GM23338 (cell line): ENCODE data around the gene TSC22D3. TPM values are rescaled to one million over a fixed set of nuclear protein-coding genes. Genes with fewer than 3 reads are reported as not detected.

Experiments
- ATAC-seq: fragments of 200-7000 bp; cut with Tn5 transposase; 3 replicates; pipeline ENCODE4 v1.9.1; 2020
- DNase-seq: peaks from one replicate; pipeline ENCODE4 v3.0.0-alpha.2; 2015; ENCODE audit warnings: low spot score
- H2AFZ ChIP-seq: fragments of 200-600 bp; sonication (generic); 2 replicates; pipeline ENCODE4 v1.8.0; 2016; ENCODE audit warnings: antibody characterized with exemption, mild to moderate bottlenecking, moderate library complexity
- H3F3A ChIP-seq: fragments of 200-600 bp; sonication (generic); replicated peaks from 2 replicates; pipeline ENCODE4 v1.8.0; 2017; ENCODE audit warnings: antibody characterized with exemption, mixed run types, low read depth
- H3K27ac ChIP-seq: fragments of 200-600 bp; sonication (generic); 2 replicates; pipeline ENCODE4 v1.6.1; 2016; ENCODE audit warnings: low read depth
- H3K27me3 ChIP-seq: fragments of 200-600 bp; sonication (generic); 2 replicates; pipeline ENCODE4 v1.8.0; 2016; ENCODE audit warnings: mild to moderate bottlenecking, mixed run types, moderate library complexity; ENCODE audit not compliant: insufficient read depth
- H3K36me3 ChIP-seq: fragments of 200-600 bp; sonication (generic); 2 replicates; pipeline ENCODE4 v1.8.0; 2016; ENCODE audit warnings: mild to moderate bottlenecking; ENCODE audit not compliant: insufficient read depth
- H3K4me1 ChIP-seq: fragments of 200-600 bp; sonication (generic); 2 replicates; pipeline ENCODE4 v1.8.0; 2016; ENCODE audit warnings: mild to moderate bottlenecking, moderate library complexity; ENCODE audit not compliant: insufficient read depth
- H3K4me2 ChIP-seq: fragments of 200-600 bp; sonication (generic); 2 replicates; pipeline ENCODE4 v1.7.1; 2017; ENCODE audit warnings: mixed run types
- H3K4me3 ChIP-seq: fragments of 200-600 bp; sonication (generic); 2 replicates; pipeline ENCODE4 v1.6.1; 2016; ENCODE audit warnings: mixed run types
- H3K79me2 ChIP-seq: fragments of 200-600 bp; sonication (generic); replicated peaks from 2 replicates; pipeline ENCODE4 v1.8.0; 2017; ENCODE audit warnings: mild to moderate bottlenecking; ENCODE audit not compliant: insufficient read depth
- H3K9me2 ChIP-seq: fragments of 200-600 bp; sonication (generic); 2 replicates; pipeline ENCODE4 v1.8.0; 2017; ENCODE audit not compliant: insufficient read depth
- H4K20me1 ChIP-seq: fragments of 200-600 bp; sonication (generic); replicated peaks from 2 replicates; pipeline ENCODE4 v1.8.0; 2017; ENCODE audit warnings: mild to moderate bottlenecking; ENCODE audit not compliant: insufficient read depth
- H3K27ac Mint-ChIP-seq: 2 replicates; pipeline ENCODE4 v1.8.0; 2020; ENCODE audit warnings: inconsistent platforms, mild to moderate bottlenecking, moderate library complexity, mixed read lengths
- H3K27me3 Mint-ChIP-seq: 3 replicates; pipeline ENCODE4 v1.8.0; 2022; ENCODE audit warnings: low read depth, mild to moderate bottlenecking, moderate library complexity, mixed read lengths, inconsistent platforms; ENCODE audit not compliant: insufficient read depth, poor library complexity
- H3K36me3 Mint-ChIP-seq: 3 replicates; pipeline ENCODE4 v1.8.0; 2021; ENCODE audit warnings: low read depth, mild to moderate bottlenecking, inconsistent platforms, moderate library complexity, mixed read lengths
- H3K4me1 Mint-ChIP-seq: 3 replicates; pipeline ENCODE4 v1.8.0; 2020; ENCODE audit warnings: mild to moderate bottlenecking, inconsistent platforms, mixed read lengths
- H3K4me3 Mint-ChIP-seq: 3 replicates; pipeline ENCODE4 v1.8.0; 2021; ENCODE audit warnings: moderate library complexity, mild to moderate bottlenecking, inconsistent platforms, mixed read lengths
- H3K9me3 Mint-ChIP-seq: 3 replicates; pipeline ENCODE4 v1.8.0; 2020; ENCODE audit warnings: moderate library complexity, mild to moderate bottlenecking, inconsistent platforms, mixed read lengths
- CREB1 ChIP-seq: fragments of 250-450 bp; sonication (Bioruptor Pico); IDR thresholded peaks from 2 replicates; pipeline ENCODE4 v1.5.0; 2020; ENCODE audit warnings: low read depth, mild to moderate bottlenecking, moderate library complexity
- CTCF ChIP-seq, 2 experiments: fragments of 200-600 bp in 1 of 2; sonication (generic) in 1 of 2; conservative IDR thresholded peaks; 2 replicates each; pipeline versions ENCODE4 v1.5.1 to v1.6.1; 2016 to 2017; ENCODE audit warnings: antibody characterized with exemption in 2 of 2, low read depth in 2 of 2, mild to moderate bottlenecking in 2 of 2, moderate library complexity in 1 of 2
- EZH2 ChIP-seq: fragments of 200-600 bp; sonication (generic); IDR thresholded peaks from one replicate; pipeline ENCODE4 v1.8.0; 2017; ENCODE audit warnings: antibody characterized with exemption, mild to moderate bottlenecking, low read depth; ENCODE audit not compliant: unreplicated experiment
- EZH2phosphoT487 ChIP-seq: fragments of 200-600 bp; sonication (generic); IDR thresholded peaks from one replicate; pipeline ENCODE4 v1.8.1; 2018; ENCODE audit warnings: antibody characterized with exemption; ENCODE audit not compliant: unreplicated experiment
- JUNB ChIP-seq: IDR thresholded peaks from one replicate; pipeline ENCODE4 v1.6.1; 2016; ENCODE audit warnings: antibody characterized with exemption; ENCODE audit not compliant: unreplicated experiment
- NANOG ChIP-seq: IDR thresholded peaks from 2 replicates; pipeline ENCODE4 v1.6.1; 2016; ENCODE audit warnings: antibody characterized with exemption, borderline replicate concordance
- POLR2AphosphoS5 ChIP-seq: IDR thresholded peaks from 2 replicates; pipeline ENCODE4 v1.6.1; 2016; ENCODE audit warnings: antibody characterized with exemption, low read depth
- ZNF114 ChIP-seq: fragments of 250-450 bp; sonication (Bioruptor Pico); IDR thresholded peaks from 2 replicates; pipeline ENCODE4 v1.5.0; 2020; ENCODE audit warnings: mild to moderate bottlenecking, moderate library complexity
- ZNF331 ChIP-seq: fragments of 250-450 bp; sonication (Bioruptor Pico); IDR thresholded peaks from 2 replicates; pipeline ENCODE4 v1.5.0; 2020; ENCODE audit warnings: low read depth, mild to moderate bottlenecking, moderate library complexity
- ZNF462 ChIP-seq: fragments of 250-450 bp; sonication (Bioruptor Pico); IDR thresholded peaks from 2 replicates; pipeline ENCODE4 v1.5.0; 2020; ENCODE audit warnings: mild to moderate bottlenecking, moderate library complexity
- polyA plus RNA-seq: library from polyadenylated mRNA; unstranded; fragments of >200 nt; fragmentation: Nextera tagmentation; extraction: Ambion mirVana; gene quantifications from 2 replicates; pipeline ENCODE4 v1.2.1, GENCODE V29; 2016
- total RNA-seq: library from RNA; depleted of rRNA; stranded (reverse); fragments of >200 nt; shearing (Covaris generic); gene quantifications from 2 replicates; pipeline ENCODE4 v1.2.3, GENCODE V29; 2014

Gene TSC22D3
- total and polyA plus RNA-seq, 2 experiments from 2014 or later = 12.6 to 20.0 TPM

DNA sequence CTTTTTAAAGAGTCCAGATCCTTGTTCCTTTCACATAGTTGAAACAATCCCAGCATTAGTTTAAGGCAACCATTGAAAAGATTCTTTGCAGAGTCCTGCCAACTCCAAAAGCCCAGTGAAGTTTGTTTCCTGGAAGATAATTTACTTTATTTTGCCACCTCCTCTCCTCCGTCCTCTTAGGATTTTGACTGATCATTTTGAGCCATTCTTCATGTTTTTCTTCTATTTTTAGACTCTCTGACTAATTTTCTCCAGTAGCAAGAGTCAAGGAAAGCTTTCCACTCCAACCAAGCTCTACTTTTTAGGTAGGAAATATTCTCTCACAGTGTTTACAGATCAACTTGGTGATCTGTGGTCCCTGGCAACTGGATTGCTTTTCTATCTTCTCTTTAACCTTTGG is 12.2 kb upstream of the TSC22D3 start:
- no peak overlapping the region for H3K27ac Mint-ChIP-seq
- no peak for TF ChIP-seq ZNF114
- no peak for TF ChIP-seq CREB1 (CRISPR knock-in tag)
- no peak for TF ChIP-seq CTCF (conservative IDR thresholded peaks at IDR 0.05; ENCODE audit: low read depth in 2 of 2)
- no peak for TF ChIP-seq ZNF331
- TF ChIP-seq JUNB = no peak
- no peak for TF ChIP-seq EZH2
- TF ChIP-seq NANOG = no peak
- no peak for TF ChIP-seq POLR2AphosphoS5
- no peak for TF ChIP-seq EZH2phosphoT487
- no peak for TF ChIP-seq ZNF462 (CRISPR knock-in tag)
- no peaks in the 10 kb centered on the region for H3K9me3 Mint-ChIP-seq
- ATAC-seq (no peak), DNase-seq (no peak)
- Histone ChIP-seq H4K20me1 (no peaks in the 10 kb centered on the region), H3K27ac (no peak overlapping the region), H3K4me2 (no peak overlapping the region), H3K4me3 (no peak overlapping the region), H3K27me3 (no peaks in the 10 kb centered on the region), H3K4me1 (no peaks in the 10 kb centered on the region), H3K9me2 (no peaks in the 10 kb centered on the region), H2AFZ (no peak overlapping the region), H3F3A (no peaks in the 10 kb centered on the region), H3K36me3 (no peaks in the 10 kb centered on the region), H3K79me2 (no peaks in the 10 kb centered on the region)
- no peaks in the 10 kb centered on the region for H3K36me3 Mint-ChIP-seq
- no peaks in the 10 kb centered on the region for H3K27me3 Mint-ChIP-seq
- H3K4me1 Mint-ChIP-seq = no peaks in the 10 kb centered on the region
- H3K4me3 Mint-ChIP-seq = no peak overlapping the region
